Transverse colon (tissue), 4 donors: ENCODE results near the gene KRT6B.

ENCODE experiments used
- EP300 ChIP-seq: sonication (generic); formaldehyde crosslinking; IDR thresholded peaks from one replicate; pipeline ENCODE4 v1.6.1; 2017; ENCODE audit warnings: antibody characterized with exemption, low read depth
- POLR2A ChIP-seq: fragments of 450-650 bp; IDR thresholded peaks from one replicate; pipeline ENCODE4 v1.6.1; 2016; ENCODE audit warnings: antibody characterized with exemption, mild to moderate bottlenecking, moderate library complexity
- POLR2AphosphoS5 ChIP-seq, 3 donors: sonication (generic); formaldehyde crosslinking; IDR thresholded peaks; one replicate each; pipeline ENCODE4 v1.6.1; 2016; ENCODE audit warnings: antibody characterized with exemption in 3 of 3
- TF ChIP-seq, protein P1 (sequence below), 5 experiments: fragments of 200-600 bp in 3 of 5; fragments of 450-650 bp in 2 of 5; sonication (generic) in 3 of 5; IDR thresholded peaks; 1 replicate in 2 of 5; 2 replicates in 3 of 5; pipeline ENCODE4 v1.5.1; 2016 to 2017; ENCODE audit warnings: antibody characterized with exemption in 5 of 5, inconsistent platforms in 3 of 5, mild to moderate bottlenecking in 2 of 5, moderate library complexity in 1 of 5

DNA sequence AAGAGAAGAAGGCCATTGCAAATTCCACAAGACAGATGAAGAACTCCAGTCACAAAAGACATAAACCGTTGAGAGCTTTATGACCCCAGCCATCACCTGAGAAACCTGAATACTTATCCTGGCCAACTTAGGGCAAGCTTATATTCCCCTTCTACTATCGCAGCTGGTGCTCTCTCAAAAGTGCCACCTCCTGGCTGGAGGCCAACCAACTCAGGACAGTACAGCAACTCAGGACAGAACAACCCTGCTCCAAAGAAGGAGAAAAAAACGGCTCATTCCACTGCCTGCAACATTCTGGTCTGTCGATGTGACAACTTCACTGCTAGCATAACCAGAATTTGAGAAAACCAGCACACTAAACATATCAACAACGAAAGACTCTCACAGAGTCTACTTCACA, 9.7 kb upstream of the KRT6B start:
- no peak for TF ChIP-seq POLR2A
- TF ChIP-seq, protein P1, sequence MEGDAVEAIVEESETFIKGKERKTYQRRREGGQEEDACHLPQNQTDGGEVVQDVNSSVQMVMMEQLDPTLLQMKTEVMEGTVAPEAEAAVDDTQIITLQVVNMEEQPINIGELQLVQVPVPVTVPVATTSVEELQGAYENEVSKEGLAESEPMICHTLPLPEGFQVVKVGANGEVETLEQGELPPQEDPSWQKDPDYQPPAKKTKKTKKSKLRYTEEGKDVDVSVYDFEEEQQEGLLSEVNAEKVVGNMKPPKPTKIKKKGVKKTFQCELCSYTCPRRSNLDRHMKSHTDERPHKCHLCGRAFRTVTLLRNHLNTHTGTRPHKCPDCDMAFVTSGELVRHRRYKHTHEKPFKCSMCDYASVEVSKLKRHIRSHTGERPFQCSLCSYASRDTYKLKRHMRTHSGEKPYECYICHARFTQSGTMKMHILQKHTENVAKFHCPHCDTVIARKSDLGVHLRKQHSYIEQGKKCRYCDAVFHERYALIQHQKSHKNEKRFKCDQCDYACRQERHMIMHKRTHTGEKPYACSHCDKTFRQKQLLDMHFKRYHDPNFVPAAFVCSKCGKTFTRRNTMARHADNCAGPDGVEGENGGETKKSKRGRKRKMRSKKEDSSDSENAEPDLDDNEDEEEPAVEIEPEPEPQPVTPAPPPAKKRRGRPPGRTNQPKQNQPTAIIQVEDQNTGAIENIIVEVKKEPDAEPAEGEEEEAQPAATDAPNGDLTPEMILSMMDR (IDR thresholded peaks at IDR 0.05) = no peak
- no peak for TF ChIP-seq EP300
- TF ChIP-seq POLR2AphosphoS5 (IDR thresholded peaks at IDR 0.05) = no peak
